ENCODE measurements around the gene SND1.

SND1 gene

DNA sequence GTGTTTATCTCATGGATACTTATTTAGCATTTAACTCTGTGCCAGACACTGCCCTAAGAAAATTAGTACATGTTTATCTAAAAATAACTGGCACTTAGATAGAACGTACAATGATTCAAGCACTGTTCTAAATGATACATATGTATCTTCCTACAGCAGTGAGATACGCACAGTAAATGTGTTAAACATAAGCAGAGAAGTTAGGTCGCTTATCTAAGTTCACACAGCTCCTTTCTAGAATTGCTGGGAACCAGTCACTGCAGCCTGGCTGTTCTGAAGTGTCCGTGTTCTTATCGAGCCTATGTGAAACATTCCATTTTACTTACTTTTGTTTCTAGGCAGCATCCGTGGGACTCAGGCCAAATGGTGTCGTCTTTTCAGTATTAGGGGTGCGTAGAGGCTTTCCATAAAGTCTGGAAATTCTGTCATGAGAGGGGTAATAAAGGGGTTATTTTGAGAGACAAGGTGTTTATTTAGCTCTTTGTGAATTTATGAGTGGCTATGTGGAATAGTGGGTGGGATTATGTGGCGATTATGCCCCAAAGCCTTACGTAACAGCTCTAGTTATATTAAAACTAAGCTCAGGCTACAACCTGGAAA, 186.9 kb downstream of the SND1 start:
- FAIRE-seq = no peak

DNA sequence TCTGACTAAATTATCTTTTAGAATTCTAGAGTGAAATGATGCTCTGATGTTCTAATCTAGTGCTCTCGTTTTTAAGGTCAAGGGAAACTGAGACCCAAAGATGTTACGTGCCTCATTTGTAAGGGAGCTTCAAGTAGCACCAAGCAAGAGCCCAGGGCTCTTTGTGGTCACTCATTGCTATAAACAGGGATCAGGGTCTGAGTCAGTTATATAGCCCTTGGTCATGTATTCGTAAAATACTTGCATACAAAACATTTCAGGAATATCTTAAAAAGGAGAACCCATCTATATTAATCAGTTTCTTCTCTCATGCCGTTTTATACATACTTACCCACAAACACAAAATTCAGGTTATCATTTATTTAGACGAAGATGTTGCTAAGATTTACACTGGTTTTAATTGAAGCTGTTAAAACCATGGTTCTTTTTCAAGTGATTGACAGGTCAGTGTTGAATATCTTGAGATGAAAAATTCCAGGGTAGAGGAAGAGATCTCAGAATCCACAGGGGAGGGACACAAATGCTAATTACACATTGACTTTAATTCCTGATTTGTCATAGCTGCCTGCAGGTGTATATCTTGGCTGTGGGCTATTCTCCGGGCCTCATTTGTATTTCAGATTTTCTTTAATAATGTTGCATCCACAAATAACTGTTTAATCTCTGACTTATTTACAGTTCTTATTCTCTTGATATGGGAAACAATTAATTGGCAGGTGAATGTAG, 188.4 kb downstream of the SND1 start:
- no peak for FAIRE-seq

DNA sequence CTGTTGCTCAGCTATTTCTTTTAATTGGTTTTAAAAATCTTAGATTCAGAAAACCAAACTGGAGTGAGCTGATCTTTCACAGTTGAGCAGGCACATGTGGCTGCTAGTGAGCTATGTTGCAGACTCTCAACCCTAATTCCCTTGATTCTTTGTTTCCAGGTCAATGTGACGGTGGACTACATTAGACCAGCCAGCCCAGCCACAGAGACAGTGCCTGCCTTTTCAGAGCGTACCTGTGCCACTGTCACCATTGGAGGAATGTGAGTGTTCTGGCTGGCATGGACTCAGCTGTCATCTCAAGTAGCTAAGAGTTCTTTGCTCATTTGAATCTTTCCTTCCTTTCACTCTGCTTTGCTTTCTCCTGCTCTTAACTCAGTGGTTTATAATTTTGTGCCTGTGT, 192.2 kb downstream of the SND1 start:
- FAIRE-seq = no peak

DNA sequence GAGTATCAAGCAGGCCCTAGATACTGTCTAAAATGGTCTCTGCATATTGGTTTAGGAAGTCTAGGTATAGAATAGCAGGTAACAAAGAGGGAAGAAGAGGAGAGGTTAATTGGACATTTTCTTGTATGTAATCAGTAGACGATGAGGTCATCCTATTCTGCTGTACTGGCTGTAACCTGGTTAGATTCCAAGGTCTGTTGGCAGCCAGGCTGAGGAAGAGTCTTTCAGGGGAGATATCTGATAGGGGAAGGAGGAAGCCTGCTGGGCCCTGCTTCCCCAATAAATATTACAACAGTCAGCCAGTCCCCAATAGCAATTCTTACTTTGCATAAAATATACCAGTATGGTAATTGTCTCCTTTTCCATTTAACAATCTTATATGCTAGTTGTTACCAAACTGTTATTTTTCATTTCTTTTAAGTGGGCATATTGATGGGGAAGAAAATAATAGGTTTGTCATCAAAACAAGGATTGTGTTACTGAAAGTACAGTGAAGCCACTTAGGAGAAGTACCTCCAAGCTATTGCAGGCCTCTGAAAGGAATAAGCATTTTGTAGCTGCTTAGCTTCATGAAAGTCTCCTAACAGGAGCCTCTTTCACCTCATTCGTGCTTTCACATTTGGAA, 192.8 kb downstream of the SND1 start:
- peak; percentile 43 for FAIRE-seq

DNA sequence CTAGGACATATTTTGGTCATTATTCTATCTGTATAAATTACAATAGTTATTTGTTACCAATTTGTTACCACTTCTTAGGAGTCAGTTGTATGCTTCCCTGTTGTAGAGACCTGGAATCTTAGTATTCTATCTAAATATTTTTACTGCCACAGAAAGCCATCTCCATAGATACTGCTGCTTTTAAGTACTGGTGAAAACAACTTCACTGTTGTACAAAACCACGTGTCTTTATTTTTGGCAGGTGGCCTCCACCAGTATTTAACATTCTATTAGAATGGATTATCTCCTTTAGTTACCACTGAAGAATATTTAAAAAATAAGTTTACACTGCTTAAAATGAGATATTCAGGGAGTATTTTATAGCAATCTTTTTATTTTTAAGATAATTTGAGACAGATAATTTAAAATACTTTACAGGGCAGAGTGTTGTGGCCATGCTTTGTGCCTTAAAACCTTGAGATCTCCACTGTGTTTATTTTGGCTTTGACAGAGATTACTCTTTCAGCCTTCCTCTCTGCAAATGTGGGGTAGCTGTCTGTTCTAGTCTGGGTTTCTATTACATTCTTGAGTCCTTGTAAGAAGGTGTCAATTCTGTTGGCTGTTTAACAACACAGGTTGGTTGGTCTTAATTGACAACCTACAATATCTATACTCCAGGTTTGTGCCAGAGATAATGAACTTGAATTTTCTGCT, 193.7 kb downstream of the SND1 start:
- FAIRE-seq = no peak

DNA sequence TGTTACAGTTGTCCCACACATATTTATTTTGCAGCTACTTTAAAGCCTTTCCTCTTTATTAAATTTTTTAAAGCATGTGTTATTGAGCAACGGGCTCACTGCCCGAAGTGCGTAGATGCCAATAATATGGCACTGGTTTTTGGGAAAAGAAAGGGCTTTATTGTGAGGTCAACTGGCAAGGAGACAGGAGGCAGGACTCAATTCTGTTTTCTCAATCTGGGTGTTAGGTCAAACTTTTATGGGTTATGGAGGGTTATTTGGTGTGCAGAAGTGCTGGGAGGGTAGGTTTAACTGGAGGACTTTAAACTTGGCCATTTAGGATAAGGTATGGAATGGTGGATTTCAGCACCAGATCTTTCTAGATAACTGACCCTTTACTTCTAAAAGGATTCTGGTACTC, 195.6 kb downstream of the SND1 start:
- no peak for FAIRE-seq

DNA sequence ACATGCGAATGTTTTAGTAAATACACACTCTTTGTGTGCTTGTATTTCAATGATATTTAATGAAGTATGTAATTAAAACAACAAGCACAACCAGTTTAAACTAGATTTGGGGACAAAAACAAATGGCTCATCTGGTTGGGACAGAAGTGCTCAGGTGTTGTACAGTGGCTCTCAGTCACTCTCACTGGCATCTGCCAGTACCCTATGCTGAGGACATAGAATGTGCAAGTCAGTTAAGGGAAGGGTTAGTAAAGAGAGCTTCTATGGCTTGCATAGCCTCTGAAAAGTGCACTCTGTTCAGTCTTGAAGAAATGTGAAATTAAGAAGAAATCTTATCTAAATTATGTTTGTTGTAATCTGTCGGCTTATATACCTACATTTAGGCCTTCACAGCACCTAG, 196.2 kb downstream of the SND1 start:
- no peak for FAIRE-seq

DNA sequence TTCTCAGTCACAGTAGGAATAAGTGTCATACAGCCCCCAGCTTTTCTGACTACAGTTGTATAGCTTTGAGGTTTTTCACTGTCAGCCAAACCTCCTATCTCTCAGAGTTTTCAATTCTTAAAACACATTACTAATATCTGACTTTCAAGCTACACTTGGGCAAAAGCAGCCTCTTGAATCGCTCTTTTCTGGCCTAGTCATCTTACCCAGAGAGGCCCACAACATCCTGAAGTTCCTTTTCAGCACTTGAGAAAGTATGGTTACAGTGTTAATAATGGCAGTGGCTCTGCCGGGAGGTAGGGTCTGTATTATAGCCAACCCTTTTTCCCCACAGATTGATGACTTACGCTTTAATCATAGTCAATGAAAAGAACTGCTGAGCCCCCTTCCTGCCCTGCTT, 198.2 kb downstream of the SND1 start:
- FAIRE-seq = no peak

DNA sequence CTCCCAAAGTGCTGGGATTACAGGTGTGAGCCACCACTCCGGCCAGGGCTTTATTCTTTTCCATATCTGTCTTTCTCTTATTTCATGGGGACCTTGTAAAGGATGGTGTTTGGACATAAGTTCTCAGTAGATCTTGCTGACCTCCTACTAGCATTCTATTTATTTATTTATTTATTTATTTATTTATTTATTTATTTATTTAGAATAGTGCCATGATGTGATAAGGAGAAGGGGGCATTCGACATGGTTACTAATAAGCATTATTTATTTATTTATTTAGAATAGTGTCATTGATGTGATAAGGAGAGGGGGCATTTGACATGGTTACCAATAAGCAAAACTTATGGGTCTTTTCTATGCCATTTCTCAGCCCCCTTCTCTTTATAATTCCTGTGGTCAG, 202.4 kb downstream of the SND1 start:
- FAIRE-seq = no peak

DNA sequence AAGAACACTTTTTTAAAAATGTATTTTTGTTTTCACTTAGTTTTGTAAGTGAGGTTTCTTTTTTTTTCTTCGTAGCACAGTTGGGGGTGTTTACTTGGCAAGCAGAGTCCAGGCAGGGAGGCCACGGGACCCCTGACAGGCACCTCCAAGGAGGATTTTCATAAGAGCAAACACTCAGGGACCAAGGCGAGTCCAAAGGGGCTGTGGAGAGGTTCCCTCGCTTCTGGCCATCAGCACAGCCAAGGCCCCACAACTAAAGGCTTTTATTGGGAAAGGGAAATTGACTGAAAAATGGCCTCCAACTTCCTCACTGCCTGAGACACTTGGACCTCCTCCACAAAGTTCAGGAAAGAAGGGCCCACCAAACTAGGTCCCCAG, 205.5 kb downstream of the SND1 start:
- FAIRE-seq = no peak

DNA sequence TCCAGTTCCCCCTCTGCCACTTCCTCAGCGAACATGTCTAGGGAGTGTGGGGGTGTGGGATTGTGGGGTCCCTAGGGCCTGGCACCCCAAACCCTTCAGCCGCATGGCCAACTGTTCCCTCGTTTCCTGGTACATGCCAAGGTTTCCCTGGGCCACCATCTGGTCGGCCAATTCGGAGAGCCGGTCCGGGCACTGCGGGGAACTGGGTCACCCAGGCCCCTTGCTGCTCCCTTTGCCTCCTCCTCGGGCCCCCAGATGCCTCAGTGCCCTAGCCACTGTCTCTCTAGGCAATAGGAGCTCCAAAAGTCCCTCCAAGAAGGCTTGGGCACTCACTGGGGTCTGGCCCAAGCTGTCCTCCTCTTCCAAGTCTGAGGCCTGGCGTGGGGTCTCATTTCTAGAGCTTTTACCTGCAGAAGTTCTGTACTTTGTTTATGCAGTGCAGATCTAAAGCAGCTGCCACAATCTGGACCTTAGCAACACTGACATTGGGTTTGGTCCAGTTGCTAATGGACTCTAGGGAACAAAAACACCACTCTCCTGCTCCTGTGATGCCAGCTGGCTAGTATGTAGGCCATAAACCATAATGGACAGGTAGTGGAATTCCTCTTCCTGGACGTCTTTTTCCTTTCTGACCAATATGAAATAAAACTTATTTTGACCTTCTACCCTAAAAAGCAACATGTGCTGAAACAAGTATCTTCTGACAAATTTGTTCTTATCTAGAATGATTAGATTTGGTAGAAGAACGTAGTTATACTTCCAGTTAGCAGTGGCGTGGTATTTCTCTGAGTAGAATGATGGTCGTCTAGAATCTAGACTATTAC, 206.3 kb downstream of the SND1 start:
- FAIRE-seq = no peak

DNA sequence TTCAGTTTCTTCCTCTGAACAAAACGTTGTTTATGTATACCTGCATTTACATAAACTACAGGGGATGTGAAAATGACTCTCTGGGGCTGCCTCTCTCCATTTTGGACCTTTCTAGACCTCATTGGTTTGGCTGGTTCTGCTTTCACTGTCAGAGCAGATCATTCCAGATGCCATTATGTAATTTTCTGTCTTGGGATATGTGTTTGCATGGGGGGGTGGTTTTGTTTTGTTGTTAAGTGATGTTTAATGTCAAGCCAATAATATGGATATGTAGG, 206.9 kb downstream of the SND1 start:
- FAIRE-seq = no peak

DNA sequence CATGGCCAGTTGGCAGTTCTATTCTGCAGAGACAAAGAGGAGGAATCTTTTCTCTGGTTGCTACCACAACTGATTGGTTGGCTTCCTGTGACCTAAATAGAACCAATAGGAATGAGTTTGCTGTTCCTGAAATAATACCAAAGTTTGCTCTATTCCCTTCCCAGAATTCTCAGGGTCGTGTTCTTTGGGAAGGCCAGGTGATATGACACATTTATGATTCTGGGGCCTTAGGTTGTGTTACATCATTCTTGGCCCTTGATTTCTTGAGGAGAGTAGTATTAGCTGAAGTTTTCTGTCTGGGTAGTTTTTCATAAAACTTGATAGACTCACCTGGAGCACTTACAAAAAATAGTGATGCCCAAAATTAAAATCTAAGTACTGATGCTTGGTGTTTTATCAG, 207.3 kb downstream of the SND1 start:
- no peak for FAIRE-seq

DNA sequence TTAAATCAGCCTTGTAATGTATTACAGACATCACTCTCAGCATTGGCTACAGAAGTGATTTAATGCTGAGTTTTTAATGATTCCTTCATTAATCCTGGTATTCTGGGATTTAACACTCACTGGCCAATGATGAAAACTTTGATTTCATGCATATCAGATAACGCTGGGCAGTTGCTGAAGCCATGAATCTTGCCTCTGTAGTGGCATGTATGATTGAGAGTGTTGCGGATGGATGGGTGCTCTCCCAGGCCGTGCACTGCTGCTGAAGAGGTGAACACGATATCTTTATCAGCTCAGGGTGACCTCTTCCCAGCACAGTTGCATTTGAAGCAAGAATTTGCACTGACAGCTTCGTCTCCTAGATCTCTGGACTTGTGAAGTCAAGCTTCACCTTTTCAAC, 210.5 kb downstream of the SND1 start:
- no peak for FAIRE-seq

DNA sequence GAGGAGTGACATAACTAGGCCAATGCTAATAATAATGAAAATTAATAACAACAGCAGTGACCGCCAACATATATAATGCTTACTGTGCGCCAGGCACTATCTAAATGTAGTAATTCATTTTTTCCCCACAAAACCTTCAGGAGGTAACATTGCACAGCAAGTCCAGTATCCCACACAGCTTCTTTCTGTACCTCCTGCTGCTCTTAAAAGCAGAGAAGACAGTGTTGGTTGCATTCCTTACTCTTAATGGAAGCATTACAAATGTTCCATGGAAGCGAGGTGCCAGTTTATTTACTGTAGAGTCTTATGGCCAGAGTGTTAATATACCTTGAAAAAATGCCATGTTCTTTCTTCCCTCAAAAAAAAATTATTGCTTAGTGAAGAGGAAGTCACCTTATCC, 211.1 kb downstream of the SND1 start:
- no peak for FAIRE-seq

DNA sequence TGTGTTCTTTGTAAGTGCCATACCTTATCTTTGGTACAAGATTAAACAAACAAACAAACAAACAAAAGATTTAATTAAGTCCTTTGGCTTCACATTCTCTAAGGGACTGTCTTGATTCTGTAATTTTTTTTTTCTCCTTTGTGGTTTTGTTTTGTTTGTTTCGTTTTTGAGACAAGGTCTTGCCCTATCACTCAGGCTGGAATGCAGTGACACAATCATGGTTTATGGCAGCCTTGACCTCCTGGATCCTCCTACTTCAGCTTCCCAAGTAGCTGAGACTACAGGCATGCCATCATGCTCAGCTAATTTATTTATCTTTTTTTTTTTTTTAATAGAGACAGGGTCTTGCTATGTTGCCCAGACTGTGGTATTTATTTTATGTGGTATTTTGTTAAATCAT, 213.5 kb downstream of the SND1 start:
- FAIRE-seq = no peak

DNA sequence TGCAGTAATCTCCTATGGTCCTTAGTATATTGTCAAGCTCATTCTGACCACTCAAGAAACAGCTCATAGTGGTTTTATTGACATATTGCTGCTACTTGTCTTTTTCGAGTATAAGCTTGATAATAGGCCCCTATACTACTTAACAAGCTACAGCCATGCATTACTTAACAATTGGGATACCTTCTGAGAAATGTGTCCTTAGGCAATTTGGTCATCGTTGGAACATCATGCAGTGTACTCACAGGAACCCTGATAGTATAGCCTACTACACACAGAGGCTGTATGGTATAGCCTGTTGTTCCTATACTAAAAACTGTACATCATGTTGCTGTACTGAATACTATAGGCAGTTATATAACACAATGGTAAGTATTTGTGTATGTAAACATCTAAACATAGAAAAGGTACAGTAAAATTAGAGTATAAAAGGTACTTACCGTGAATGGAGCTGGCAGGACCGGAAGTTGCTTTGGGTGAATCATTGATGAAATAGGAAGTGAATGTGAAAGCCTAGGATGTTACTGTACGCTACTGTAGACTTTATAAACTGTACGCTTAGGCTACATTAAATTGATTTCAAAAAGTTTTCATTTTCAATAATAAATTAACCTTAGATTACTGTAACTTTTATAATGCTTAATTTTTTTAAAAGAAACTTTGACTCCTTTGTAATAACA, 218.4 kb downstream of the SND1 start:
- no peak for FAIRE-seq

DNA sequence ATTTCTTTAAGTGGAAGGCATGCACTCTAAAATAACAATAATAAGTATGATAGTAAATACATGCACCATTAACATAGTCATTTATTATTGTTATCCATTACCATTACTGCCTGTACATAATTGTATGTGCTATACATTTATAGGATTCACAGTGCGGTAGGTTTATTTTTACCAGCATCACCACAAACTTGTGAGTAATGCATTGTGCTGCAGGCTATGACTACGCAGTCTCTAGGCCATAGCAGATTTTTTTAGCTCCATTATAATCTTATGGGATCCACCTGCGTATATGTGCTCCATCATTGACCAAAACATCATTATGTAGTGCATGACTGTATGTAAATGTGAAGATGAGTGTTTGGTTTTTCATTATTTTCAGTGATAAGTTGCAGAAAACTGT, 219.2 kb downstream of the SND1 start:
- FAIRE-seq = no peak

DNA sequence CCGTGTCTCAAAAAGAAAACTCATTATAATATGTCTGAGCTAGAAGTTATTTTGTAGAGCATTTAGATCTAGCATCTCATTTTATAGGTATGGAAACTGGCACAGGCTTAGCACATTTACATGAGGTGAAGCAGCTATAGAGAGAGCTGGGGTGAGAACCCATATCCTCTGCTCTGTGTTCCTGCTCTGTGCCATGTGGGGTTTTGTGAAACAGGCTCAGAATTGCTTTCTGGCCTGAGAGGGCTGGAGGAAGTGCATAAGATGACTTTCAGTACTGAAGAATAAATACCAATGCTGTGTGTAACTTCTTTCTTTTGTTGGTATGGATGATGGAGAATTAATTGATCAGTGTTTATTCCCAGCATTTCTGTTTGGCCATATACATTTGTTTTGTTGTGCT, 220.1 kb downstream of the SND1 start:
- no peak for FAIRE-seq

DNA sequence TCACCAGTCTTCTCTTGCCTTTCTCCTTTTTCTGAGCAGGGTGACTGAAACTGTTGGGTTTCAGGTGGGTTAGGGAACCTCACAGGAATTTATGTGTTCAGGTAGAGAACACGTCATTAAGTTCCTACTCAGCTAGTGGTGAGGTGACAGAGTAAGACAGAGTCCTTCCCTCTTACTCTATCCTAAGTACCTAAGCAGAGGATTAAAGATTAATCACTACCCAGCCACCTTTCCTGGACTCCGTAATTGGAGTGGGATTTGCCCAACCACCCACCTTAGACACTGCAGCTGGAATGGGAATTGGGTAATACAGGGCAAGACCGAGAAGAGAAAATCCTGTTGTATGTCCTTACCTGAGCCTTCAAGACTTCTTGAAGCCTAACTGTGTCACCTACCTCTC, 221.2 kb downstream of the SND1 start:
- FAIRE-seq = no peak

DNA sequence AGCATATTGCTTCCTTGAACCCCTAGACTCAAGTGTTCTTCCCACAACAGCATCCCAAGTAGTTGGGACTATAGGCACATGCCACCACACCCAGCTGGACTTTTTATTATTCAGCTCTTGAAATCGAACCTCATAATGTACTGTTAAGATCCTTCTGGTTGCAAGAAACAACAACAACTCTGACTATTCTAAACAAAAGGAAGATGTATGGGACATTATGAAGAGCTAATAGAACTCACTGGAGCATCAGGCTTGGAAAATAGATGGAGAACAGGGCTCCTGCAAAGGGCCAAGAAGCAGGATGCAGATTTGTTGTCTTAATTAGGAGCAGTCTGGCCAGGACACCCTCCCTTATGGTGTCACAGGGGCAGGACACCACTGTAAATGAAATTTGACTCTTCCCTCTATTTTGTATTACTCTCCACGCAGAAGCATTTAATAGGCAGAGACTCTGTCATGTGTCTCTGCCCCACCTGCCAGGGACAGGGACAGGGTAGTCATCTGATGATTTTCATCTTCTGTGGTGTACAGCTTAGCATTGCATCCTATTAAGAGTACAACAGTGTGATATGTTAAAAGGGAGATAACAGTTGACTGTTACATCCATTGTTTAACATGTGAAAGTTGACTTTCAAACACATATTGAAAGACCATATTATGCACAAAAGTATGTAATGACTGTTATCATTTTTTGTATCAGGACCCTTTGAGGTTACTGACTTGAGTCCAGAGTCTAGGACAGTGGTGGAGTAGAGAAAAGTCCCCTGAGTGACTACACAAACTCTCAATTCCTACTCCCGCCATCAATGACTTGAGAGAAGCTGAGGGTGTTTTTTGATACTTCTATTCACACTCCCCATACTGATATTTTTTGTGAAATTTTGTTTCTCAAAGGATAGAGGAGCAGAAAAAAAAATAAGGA, 222.0 kb downstream of the SND1 start:
- FAIRE-seq = no peak
